GM19438 (cell line): ENCODE results near the gene FOXN4.
"Not testable (repeated sequence)": the region's sequence is repeated elsewhere in the genome, so short reads cannot be mapped to it uniquely, and the experiment has no call there.

Experiments used
- ATAC-seq: cut with Tn5 transposase; IDR thresholded peaks from one replicate; pipeline ENCODE4 v1.9.1; 2021; ENCODE audit warnings: low read depth; ENCODE audit not compliant: unreplicated experiment

The FOXN4 gene

DNA sequence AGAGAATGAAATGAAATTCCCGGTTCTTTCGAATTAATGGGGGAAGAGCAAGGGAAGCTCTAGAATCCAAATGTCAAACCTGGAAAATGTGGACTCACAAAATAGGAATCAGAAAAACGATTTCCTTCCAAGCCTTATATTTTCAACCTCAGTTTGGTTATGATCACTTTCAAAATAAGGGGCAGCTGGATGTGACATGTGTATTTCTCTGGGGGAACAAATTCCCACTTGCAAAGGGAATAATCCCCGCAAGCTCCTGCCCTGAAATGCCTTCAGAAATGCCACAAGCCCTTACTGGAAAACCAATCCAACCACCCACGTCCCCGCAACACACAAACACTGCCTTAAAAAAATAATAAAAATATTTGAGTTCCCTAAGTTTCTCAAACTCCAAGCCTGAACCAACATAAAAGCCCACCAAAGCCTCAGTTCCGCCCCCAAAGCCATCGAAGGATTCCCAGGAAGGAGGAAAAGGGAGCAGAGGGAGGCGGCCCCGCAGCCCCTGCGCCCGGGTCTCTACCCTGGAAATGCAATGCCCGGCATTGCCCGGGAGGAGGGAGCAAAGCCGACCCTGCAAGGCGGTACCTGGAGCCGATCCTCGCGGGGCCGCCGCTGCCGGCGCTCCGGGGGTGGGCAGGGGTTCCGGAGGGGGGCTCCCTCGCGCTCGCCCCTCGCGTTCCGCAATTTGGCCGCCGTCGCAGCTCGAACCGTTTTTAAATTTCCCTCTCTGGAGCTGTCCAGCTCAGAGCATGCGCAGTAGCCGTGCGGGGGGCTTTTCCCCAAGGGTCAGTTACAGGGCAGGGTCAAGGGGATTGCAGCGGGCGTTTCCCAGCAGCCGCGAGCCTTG is at the start of gene FOXN4:
Gene FOXN4 (minus strand): TSS at position 751 of the 847 bp plus-strand sequence. CDS start 963 bp downstream, outside the sequence.
- ATAC-seq, result no peak

GRCh38 chr12:109358154-109358869 is 49.2 kb upstream of the FOXN4 start:
- ATAC-seq, result peak; percentile 68

DNA sequence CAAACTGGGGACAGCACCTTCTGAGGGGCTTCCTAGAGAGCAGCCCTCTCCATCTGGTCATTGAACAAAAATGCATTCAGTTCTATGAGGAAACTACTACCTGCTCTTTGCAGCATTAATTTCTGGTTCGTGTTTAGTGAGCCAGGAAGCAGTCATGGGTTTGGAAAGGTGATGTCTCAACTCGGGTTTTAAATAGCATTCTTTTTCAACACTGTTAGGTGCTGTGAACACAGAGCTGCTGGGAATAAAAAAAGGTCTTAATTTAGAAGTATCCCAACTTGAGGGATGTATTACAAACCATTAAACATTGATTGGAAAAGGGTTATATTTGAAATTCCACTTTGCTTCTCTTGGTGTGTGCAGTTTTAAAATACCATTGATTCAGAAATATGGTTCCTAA is 47.9 kb upstream of the FOXN4 start:
- no peak for ATAC-seq

DNA sequence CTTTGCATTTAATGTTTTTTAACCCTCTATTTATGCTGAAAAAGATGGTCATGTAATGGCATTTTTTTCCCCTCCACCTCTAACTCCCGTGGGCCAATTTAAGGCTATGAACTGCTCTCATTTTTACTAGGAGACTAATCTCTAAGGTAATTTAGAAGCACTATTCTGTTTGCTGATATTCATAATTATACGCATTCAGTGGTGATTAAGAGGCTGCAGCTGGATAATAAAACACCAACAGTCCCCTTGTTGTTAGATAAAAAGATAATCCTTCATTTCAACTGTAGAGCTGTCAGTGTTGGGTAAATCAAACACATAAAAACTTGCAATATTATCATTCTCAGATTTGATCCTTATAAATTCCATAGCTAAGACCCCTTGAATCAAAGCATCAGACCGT is 47.5 kb upstream of the FOXN4 start:
- ATAC-seq, result no peak

GRCh38 chr12:109352184-109352583 is 43.1 kb upstream of the FOXN4 start:
- no peak for ATAC-seq

GRCh38 chr12:109347589-109347988 is 38.5 kb upstream of the FOXN4 start, which contains the start of gene MYO1H:
TSS of gene MYO1H (plus strand) at chr12:109347900. CDS start at chr12:109347961, 61 bp downstream.
- no peak for ATAC-seq

DNA sequence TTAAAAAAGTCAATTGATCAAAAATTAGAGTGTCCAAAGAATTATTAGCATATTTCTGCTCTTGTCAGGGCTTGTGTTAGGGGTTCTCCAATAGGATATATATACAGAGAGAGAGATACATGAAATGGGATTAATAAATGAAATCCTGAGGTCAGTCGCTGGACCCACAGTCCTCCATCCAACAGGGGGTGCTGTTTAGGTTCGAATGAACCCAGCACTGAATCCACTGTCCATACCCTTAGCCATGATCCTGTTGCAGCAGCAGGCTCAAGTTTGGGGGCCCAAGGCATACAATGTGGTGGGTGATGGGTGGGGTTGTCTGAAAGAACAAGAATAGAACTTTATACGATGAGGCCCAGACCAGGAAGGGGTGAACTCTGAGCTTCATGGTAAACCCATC is 37.8 kb upstream of the FOXN4 start:
- no peak for ATAC-seq

DNA sequence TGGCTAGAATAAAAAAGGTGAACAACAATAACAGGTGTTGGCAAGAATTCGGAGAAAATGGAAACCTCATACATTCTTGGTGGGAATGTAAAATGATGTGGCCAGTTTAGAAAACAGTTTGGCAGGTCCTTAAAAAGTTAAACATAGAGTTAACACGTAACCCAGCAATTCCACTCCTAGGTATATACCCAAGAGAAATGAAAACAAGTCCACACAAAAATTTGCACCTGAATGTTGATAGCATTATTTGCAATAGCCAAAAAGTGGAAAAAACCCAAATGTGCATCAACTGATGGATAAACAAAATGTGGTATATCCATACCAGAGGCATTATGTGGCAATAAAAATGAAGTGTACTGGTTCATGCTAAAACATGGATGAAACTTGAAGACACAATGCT is 36.3 kb upstream of the FOXN4 start:
- no peak for ATAC-seq

DNA sequence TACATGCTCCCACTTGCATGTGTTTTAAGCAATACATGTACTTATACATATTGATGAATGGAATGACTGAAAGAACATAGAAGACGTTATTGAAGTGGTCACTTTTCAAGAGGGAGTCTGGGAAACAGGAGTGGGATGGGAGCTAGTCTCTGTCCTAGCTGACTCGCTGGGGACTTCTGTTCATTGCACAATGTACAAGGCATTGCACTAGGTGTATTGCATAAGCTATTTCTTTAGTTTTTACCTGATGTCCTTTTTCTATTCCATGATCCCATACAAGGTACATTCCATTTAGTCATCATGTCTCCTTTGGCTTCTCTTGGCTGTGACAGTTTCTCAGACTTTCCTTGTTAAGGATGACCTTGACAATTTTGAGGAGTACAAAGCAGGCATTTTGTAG is 34.6 kb upstream of the FOXN4 start:
- ATAC-seq, result no peak

DNA sequence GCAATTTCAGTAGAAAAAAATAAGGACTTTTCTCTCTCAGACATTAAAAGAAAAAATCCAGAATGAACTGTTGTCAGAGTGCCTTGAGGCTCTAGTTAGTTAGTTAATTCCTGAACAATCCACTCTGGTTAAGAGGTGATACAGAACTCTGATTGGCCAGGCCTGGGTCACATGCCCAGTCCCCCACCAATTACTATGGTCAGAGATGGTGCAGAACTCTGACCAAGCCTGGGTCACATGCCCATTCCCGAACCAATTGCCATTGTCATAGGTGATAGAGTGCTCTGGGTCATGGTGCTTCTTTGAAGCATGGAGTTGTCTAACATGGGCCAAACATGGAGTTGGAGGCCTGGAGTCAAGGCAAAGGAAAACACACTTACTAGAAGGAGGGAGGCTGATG is 27.5 kb upstream of the FOXN4 start:
- ATAC-seq, result no peak

GRCh38 chr12:109334887-109335286 is 25.8 kb upstream of the FOXN4 start:
- ATAC-seq, result no peak

- ATAC-seq, result no peak
Observed at GRCh38 chr12:109331301-109331952, 22.3 kb upstream of the FOXN4 start.

DNA sequence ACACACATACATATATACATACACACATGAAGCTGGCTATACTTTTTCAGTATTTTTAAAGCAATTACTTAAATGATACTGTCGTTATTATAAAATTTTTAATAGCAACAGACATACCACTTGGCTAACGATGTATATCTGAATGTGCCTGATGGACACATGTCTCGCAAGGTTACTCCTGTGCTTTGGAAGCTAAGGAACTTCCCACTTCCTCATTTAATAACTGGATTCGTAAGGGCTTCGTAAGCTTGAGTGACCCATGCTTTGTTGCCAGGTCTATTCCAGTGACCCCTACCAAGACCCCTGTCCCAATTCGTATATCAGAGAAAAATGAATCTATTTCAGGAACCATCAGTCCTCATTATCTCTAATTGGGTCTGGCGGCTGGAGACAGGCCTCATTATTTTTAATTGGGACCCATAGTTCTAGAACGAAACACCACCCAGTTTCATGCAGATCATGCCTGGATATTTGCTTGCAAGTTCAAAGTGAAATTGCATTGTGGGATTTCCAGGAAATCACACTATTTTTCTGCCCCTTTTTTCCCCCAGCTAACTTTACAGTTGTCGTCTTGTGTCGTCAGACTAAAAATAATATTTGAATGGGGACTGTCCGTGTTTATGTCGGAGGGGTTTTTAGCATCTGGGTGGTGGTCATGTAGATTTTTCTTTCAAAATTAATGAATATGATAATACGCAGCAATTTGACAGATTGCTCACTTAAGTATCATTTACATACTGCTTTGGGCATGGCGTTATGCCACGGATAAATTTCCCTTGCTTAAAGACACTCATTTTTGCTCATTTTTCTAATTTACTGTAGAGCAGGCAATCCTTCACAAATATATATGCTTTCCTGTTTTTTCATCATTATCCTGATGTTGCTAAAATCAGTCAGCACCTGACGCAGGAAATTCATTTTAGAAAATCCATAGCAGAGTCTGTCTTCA is 21.5 kb upstream of the FOXN4 start:
- ATAC-seq, result no peak

DNA sequence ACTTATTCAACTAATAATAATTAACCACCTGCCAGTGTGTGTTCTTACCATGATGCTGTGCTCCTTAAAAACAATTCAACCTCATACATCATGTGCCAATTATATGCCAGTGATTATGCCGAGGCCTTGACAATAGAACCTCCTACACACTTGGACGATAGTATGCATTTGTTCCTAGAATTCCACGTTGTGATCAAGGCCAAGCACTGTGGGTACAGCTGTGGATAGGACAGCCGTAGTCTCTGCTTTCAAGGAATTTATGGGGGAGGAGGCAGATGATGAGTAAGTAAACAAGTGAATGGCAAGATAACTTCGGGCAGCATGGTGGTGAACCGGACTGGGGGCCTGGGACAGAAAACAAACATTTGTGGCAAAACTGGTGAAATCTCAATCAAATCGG is 20.6 kb upstream of the FOXN4 start:
- ATAC-seq, result no peak

GRCh38 chr12:109329003-109329402 is 19.9 kb upstream of the FOXN4 start:
- ATAC-seq, result no peak

DNA sequence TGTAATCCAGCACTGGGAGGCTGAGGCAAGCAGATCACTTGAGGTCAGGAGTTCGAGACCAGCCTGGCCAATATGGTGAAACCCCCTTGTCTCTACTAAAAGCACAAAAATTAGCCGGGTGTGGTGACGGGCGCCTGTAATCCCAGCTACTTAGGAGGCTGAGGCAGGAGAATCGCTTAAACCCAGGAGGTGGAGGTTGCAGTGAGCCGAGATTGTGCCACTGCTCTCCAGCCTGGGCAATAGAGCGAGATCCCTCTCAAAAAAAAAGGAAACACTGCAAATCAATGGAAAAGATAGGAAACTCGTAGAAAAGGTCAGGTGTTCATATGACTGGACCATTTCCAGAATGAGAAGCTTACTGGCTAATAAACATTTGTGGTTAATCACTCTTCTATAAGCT is 12.2 kb upstream of the FOXN4 start:
- ATAC-seq, result not testable (repeated sequence)

- no peak for ATAC-seq
Observed at GRCh38 chr12:109310247-109311125, 1.4 kb upstream of the FOXN4 start.

DNA sequence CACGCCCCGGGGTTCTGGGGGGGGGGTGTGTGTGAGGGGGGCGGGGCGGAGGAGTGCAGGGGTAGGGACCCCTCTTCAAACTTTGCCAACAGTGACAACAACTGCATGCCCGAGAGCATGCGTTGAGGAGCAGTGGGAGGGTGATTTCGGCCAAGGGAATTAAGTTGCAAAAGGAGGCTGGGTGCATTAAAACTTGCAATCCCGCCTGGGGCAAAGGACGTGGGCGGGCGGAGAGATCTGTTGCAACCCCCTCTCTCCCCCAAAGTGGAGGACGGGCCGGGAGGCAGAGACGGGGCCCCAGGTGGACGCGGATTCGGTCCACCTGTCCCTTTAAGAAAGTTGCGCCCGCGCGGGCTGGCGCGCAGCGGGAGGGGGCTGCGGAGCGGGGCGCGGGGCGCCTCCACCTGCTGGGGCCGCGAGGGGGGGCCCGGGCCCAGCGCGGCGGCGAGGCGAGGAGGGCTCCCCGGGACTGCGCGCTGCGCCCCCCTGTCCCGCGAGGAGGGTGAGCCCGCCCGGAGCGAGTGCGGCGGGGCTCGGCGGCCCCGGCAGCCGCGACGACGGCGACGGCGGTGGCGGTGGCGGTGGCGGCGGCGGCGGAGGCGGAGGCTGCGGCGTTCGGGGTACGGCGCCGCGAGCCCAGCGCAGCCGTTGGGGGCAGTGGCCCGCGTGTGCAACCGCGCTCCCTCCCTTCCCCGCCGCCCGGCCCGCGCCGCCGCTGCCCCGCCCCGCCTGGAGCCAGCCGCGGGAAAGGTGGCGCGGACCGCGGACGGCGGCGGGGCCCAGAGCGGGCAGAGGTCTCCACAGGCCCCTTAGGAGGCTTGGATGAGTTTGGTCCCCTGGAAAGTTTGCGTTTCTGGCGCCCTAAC is 530 bp upstream of the FOXN4 start:
- no peak for ATAC-seq
